MCF 10A (cell line): ENCODE measurements around the gene TTC34. TPM values are rescaled to one million over a fixed set of nuclear protein-coding genes. Genes with fewer than 3 reads are reported as not detected.

Source experiments
- BruUV-seq: library from RNA; stranded (reverse); fragments of 400-500 nt; replicated peaks from 2 replicates; lab custom pipeline; 2021; lab: Mats Ljungman, UMichigan
- CTCF ChIA-PET: fragments of 300-600 bp; sonication (Branson Sonifier 250); formaldehyde crosslinking; extraction: SDS; loops from one replicate; lab custom pipeline; 2021; ENCODE audit warnings: antibody characterized with exemption, inconsistent platforms; lab: Yijun Ruan, JAX
- POLR2A ChIA-PET: fragments of 300-600, 350-650 bp; sonication (Branson Sonifier 250); formaldehyde crosslinking; extraction: SDS; loops from one replicate; lab custom pipeline; 2020; ENCODE audit warnings: antibody characterized with exemption, inconsistent platforms; lab: Yijun Ruan, JAX
- DNase-seq: peaks from one replicate; pipeline ENCODE4 v3.0.0-alpha.2; 2018; ENCODE audit not compliant: unreplicated experiment
- H3K27ac Mint-ChIP-seq: one replicate; pipeline ENCODE4 v1.8.0; 2022; ENCODE audit warnings: mild to moderate bottlenecking, low read depth, mixed read lengths; ENCODE audit not compliant: unreplicated experiment
- H3K27me3 Mint-ChIP-seq: one replicate; pipeline ENCODE4 v1.8.0; 2022; ENCODE audit warnings: mixed read lengths; ENCODE audit not compliant: insufficient read depth, unreplicated experiment
- H3K36me3 Mint-ChIP-seq: one replicate; pipeline ENCODE4 v1.8.0; 2022; ENCODE audit warnings: mild to moderate bottlenecking, moderate library complexity, mixed read lengths; ENCODE audit not compliant: insufficient read depth, unreplicated experiment
- H3K4me1 Mint-ChIP-seq: one replicate; pipeline ENCODE4 v1.8.0; 2022; ENCODE audit warnings: mixed read lengths; ENCODE audit not compliant: insufficient read depth, unreplicated experiment
- H3K4me3 Mint-ChIP-seq: one replicate; pipeline ENCODE4 v1.8.0; 2022; ENCODE audit warnings: mild to moderate bottlenecking, moderate library complexity, mixed read lengths; ENCODE audit not compliant: unreplicated experiment
- H3K9me3 Mint-ChIP-seq: one replicate; pipeline ENCODE4 v1.8.0; 2022; ENCODE audit warnings: mixed read lengths; ENCODE audit not compliant: unreplicated experiment
- CTCF ChIP-seq: fragments of 200-600 bp; IDR thresholded peaks from one replicate; pipeline ENCODE4 v1.8.0; 2022; ENCODE audit warnings: antibody characterized with exemption, mild to moderate bottlenecking; ENCODE audit not compliant: unreplicated experiment
- intact Hi-C: fragments of 100-400 bp; cut with micrococcal nuclease; formaldehyde crosslinking; loops from 2 replicates; pipeline ENCODE4 v1.14.1; 2022
- total RNA-seq: library from RNA; stranded (reverse); gene quantifications from 2 replicates; pipeline ENCODE4 v1.2.3, GENCODE V29; 2022

Gene TTC34
- total RNA-seq, 1 experiment from 2014 or later, result 0.47 TPM

- POLR2A ChIA-PET, result no interaction called here
- Mint-ChIP-seq H3K4me1 (no peaks in the 10 kb centered on the region), H3K4me3 (no peak overlapping the region), H3K27me3 (peaks cover 42% of the 10 kb centered on the region), H3K9me3 (no peaks in the 10 kb centered on the region), H3K36me3 (no peaks in the 10 kb centered on the region), H3K27ac (no peak overlapping the region)
- no peak for DNase-seq
- BruUV-seq, result no TSS peak
- intact Hi-C loops, result no loop called here
- no peak for TF ChIP-seq CTCF
- CTCF ChIA-PET, result interaction anchor here (0.6 kb wide), 1 partner anchor 55 kb away, joined by 3 read pairs; no protein-coding TSS in a partner anchor
These were observed 199.1 kb downstream of the TTC34 start for GRCh38 chr1:2602311-2602835.

GRCh38 chr1:2601721-2602303 is 199.7 kb downstream of the TTC34 start:
- H3K27me3 Mint-ChIP-seq, result peaks cover 42% of the 10 kb centered on the region
- TF ChIP-seq CTCF, result no peak
- intact Hi-C loops, result no loop called here
- no peak overlapping the region for H3K4me3 Mint-ChIP-seq
- BruUV-seq, result no TSS peak
- no peak for DNase-seq
- POLR2A ChIA-PET, result no interaction called here
- no peaks in the 10 kb centered on the region for H3K4me1 Mint-ChIP-seq
- H3K36me3 Mint-ChIP-seq, result no peaks in the 10 kb centered on the region
- CTCF ChIA-PET, result no interaction called here
- no peaks in the 10 kb centered on the region for H3K9me3 Mint-ChIP-seq
- no peak overlapping the region for H3K27ac Mint-ChIP-seq

- Mint-ChIP-seq H3K9me3 (no peaks in the 10 kb centered on the region), H3K36me3 (peaks cover 6% of the 10 kb centered on the region), H3K4me3 (no peak overlapping the region), H3K27ac (no peak overlapping the region), H3K4me1 (no peaks in the 10 kb centered on the region), H3K27me3 (peaks cover 42% of the 10 kb centered on the region)
- intact Hi-C loops, result no loop called here
- no TSS peak for BruUV-seq
- ChIA-PET CTCF (no interaction called here), POLR2A (interaction anchor here (0.6 kb wide), 1 partner anchor 8 kb away, joined by 3 read pairs; no protein-coding TSS in a partner anchor)
- no peak for DNase-seq
- TF ChIP-seq CTCF, result peak; percentile 12
These were observed 203.1 kb downstream of the TTC34 start for GRCh38 chr1:2598329-2598931.
